Keratinocyte (primary cell): ENCODE measurements around the gene SH3PXD2A. TPM values are rescaled to one million over a fixed set of nuclear protein-coding genes. Genes with fewer than 3 reads are reported as not detected.

Experiments
- DNase-seq: peaks from one replicate; pipeline ENCODE4 v3.0.0-alpha.2; 2011; ENCODE audit warnings: low read depth, missing footprints, low spot score
- FAIRE-seq: peaks from 2 replicates; lab custom pipeline; 2011; peaks lifted over from hg19 to GRCh38; lab: Jason Lieb, UNC
- H2AFZ ChIP-seq: 2 replicates; pipeline ENCODE4 v1.6.0; 2012; ENCODE audit warnings: low read length, control low read depth, inconsistent platforms; ENCODE audit not compliant: control insufficient read depth
- H3K27ac ChIP-seq: 2 replicates; pipeline ENCODE4 v1.5.1; 2011; ENCODE audit warnings: low read length; ENCODE audit not compliant: control insufficient read depth, insufficient read depth
- H3K27me3 ChIP-seq: 3 replicates; pipeline ENCODE4 v1.6.0; 2011; ENCODE audit warnings: low read length; ENCODE audit not compliant: control insufficient read depth, insufficient read depth; ENCODE audit errors: extremely low read depth
- H3K36me3 ChIP-seq, 2 experiments: 2 replicates in 1 of 2; 3 replicates in 1 of 2; pipeline ENCODE4 v1.5.1; 2011; ENCODE audit warnings: low read length in 2 of 2, mild to moderate bottlenecking in 1 of 2; ENCODE audit not compliant: control insufficient read depth in 2 of 2, insufficient read depth in 2 of 2; ENCODE audit errors: extremely low read depth in 1 of 2
- H3K4me1 ChIP-seq: 3 replicates; pipeline ENCODE4 v1.5.1; 2011; ENCODE audit warnings: low read length; ENCODE audit not compliant: control insufficient read depth, insufficient read depth; ENCODE audit errors: extremely low read depth
- H3K4me2 ChIP-seq: 3 replicates; pipeline ENCODE4 v1.6.0; 2011; ENCODE audit warnings: low read depth, low read length; ENCODE audit not compliant: control insufficient read depth, insufficient read depth; ENCODE audit errors: extremely low read depth
- H3K4me3 ChIP-seq, 3 experiments: fragments of 200-600 bp in 1 of 3; sonication (generic) in 1 of 3; 2 replicates in 2 of 3; 3 replicates in 1 of 3; pipeline ENCODE4 v1.5.1; 2011 to 2016; ENCODE audit warnings: low read length in 3 of 3, mild to moderate bottlenecking in 3 of 3, control low read depth in 2 of 3, inconsistent platforms in 1 of 3, low read depth in 1 of 3, mixed read lengths in 1 of 3, mixed run types in 1 of 3, moderate library complexity in 1 of 3; ENCODE audit not compliant: control insufficient read depth in 2 of 3, insufficient read depth in 2 of 3; ENCODE audit errors: extremely low read depth in 1 of 3
- H3K79me2 ChIP-seq: 2 replicates; pipeline ENCODE4 v1.6.0; 2012; ENCODE audit warnings: low read length; ENCODE audit not compliant: control insufficient read depth, insufficient read depth
- H3K9ac ChIP-seq: 3 replicates; pipeline ENCODE4 v1.6.0; 2011; ENCODE audit warnings: low read length; ENCODE audit not compliant: control insufficient read depth, insufficient read depth; ENCODE audit errors: extremely low read depth
- H3K9me1 ChIP-seq: 3 replicates; pipeline ENCODE4 v1.6.0; 2011; ENCODE audit warnings: low read length; ENCODE audit not compliant: control insufficient read depth, insufficient read depth; ENCODE audit errors: extremely low read depth
- H3K9me3 ChIP-seq: 2 replicates; pipeline ENCODE4 v1.5.1; 2012; ENCODE audit warnings: low read depth, low read length; ENCODE audit not compliant: control insufficient read depth
- H4K20me1 ChIP-seq: 3 replicates; pipeline ENCODE4 v1.6.0; 2011; ENCODE audit warnings: low read length; ENCODE audit not compliant: control insufficient read depth, insufficient read depth; ENCODE audit errors: extremely low read depth
- CTCF ChIP-seq, 3 experiments: IDR thresholded peaks in 1 of 3; conservative IDR thresholded peaks in 1 of 3; optimal IDR thresholded peaks in 1 of 3; 2 replicates in 2 of 3; 3 replicates in 1 of 3; pipeline versions ENCODE3 to v1.5.1; 2011; ENCODE audit warnings: low read length in 3 of 3, mild to moderate bottlenecking in 3 of 3, moderate library complexity in 2 of 3, control low read depth in 1 of 3, inconsistent platforms in 1 of 3; ENCODE audit not compliant: insufficient read depth in 2 of 3; ENCODE audit errors: extremely low read depth in 1 of 3
- EZH2 ChIP-seq: IDR thresholded peaks from one replicate; pipeline ENCODE4 v1.6.1; 2012; ENCODE audit warnings: inconsistent platforms, mild to moderate bottlenecking, low read length, moderate library complexity
- dilution Hi-C: fragments of 300-500 bp; cut with MboI; formaldehyde crosslinking; loops from one replicate; pipeline ENCODE4 v1.7.0; 2020; ENCODE audit warnings: low sequenced_read_pairs; ENCODE audit not compliant: extremely low pct_ligation_motif_present
- polyA plus RNA-seq, 5 experiments: library from polyadenylated mRNA; depleted of rRNA in 3 of 5; stranded (reverse) in 3 of 5; stranded (forward) in 1 of 5; unstranded in 1 of 5; fragments of >200 nt; gene quantifications; 1 replicate in 1 of 5; 2 replicates in 3 of 5; 3 replicates in 1 of 5; pipeline versions ENCODE4 v1.2.1 to v1.2.3, GENCODE V29; 2011 to 2012; ENCODE audit warnings: missing spikeins in 2 of 5, low read depth in 1 of 5, low replicate concordance in 1 of 5

Gene SH3PXD2A
- polyA plus RNA-seq, 1 donor (not counting 4 experiments of a cell fraction or from before 2014, with no cell fraction given): 33.9 TPM

GRCh38 chr10:103709341-103709920 is 145.9 kb downstream of the SH3PXD2A start:
- no peaks in the 10 kb centered on the region for H3K27me3 ChIP-seq
- DNase-seq (no peak), FAIRE-seq (peak; percentile 86)
- H3K9me1 ChIP-seq: peaks cover 2% of the 10 kb centered on the region
- H4K20me1 ChIP-seq: peaks cover 11% of the 10 kb centered on the region
- peaks cover 47% of the 10 kb centered on the region for H3K4me1 ChIP-seq
- no peak overlapping the region for H3K4me2 ChIP-seq
- no peak overlapping the region for H3K9ac ChIP-seq
- TF ChIP-seq CTCF (optimal IDR thresholded peaks at IDR 0.05 in 1 of 3, IDR thresholded peaks at IDR 0.05 in 1 of 3, conservative IDR thresholded peaks at IDR 0.05 in 1 of 3; ENCODE audit: extremely low read depth in 1 of 3, insufficient read depth in 2 of 3, low read length in 3 of 3) (no peak), EZH2 (no peak)
- H2AFZ ChIP-seq: no peak overlapping the region
- dilution Hi-C loops: no loop called here
- H3K4me3 ChIP-seq: no peak overlapping the region
- no peaks in the 10 kb centered on the region for H3K9me3 ChIP-seq
- H3K79me2 ChIP-seq: peaks cover 57% of the 10 kb centered on the region
- H3K27ac ChIP-seq: peak overlapping the region; percentile 22
- peaks cover 35 to 51% of the 10 kb centered on the region in 2 experiments for H3K36me3 ChIP-seq

- Histone ChIP-seq H3K79me2 (peaks cover 51% of the 10 kb centered on the region), H3K4me1 (peaks cover 40% of the 10 kb centered on the region), H3K27ac (peak overlapping the region; percentile 22), H3K9me1 (peaks cover 2% of the 10 kb centered on the region), H4K20me1 (peaks cover 11% of the 10 kb centered on the region), H3K4me2 (no peak overlapping the region), H2AFZ (no peak overlapping the region), H3K9me3 (no peaks in the 10 kb centered on the region), H3K36me3 (peaks cover 35 to 48% of the 10 kb centered on the region in 2 experiments), H3K9ac (no peak overlapping the region), H3K27me3 (no peaks in the 10 kb centered on the region), H3K4me3 (no peak overlapping the region)
- DNase-seq (no peak), FAIRE-seq (no peak)
- dilution Hi-C loops: no loop called here
- TF ChIP-seq CTCF (optimal IDR thresholded peaks at IDR 0.05 in 1 of 3, IDR thresholded peaks at IDR 0.05 in 1 of 3, conservative IDR thresholded peaks at IDR 0.05 in 1 of 3; ENCODE audit: extremely low read depth in 1 of 3, insufficient read depth in 2 of 3, low read length in 3 of 3): no peak
- no peak for TF ChIP-seq EZH2
Observed at GRCh38 chr10:103708627-103709288, 146.6 kb downstream of the SH3PXD2A start.
